GM08714 (cell line): ENCODE data around the gene PP2D1.
A peak's percentile ranks its signal among the peaks of the same experiment; 100 is the strongest.
"Not testable (repeated sequence)": the region's sequence is repeated elsewhere in the genome, so short reads cannot be mapped to it uniquely, and the experiment has no call there.

Experiments
- H3K4me3 ChIP-seq: fragments of 200-500 bp; sonication (Bioruptor generic); 2 replicates; pipeline ENCODE4 v1.5.1; 2014; ENCODE audit warnings: mild to moderate bottlenecking, low read length, inconsistent platforms
- ZNF274 ChIP-seq: IDR thresholded peaks from 2 replicates; pipeline ENCODE4 v1.6.1; 2012; ENCODE audit warnings: mild to moderate bottlenecking, low read depth, low read length

The PP2D1 gene

DNA sequence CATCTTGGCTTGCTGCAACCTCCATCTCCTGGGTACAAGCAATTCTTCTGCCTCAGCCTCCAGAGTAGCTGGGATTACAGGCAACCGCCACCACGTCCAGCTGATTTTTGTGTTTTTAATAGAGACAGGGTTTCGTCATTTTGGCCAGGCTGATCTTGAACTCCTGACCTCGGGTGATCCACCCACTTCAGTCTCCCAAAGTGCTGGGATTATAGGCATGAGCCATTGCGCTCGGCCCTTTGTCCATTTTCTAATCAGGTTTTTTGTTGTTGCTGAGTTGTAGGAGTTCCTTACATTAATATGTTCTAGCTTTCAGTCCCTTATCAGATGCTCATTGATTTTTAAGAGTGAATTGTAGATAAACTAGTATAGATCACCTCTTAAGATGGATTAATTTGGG lies 44.9 kb downstream of the PP2D1 start:
- no peak for TF ChIP-seq ZNF274
- no peak overlapping the region for H3K4me3 ChIP-seq

DNA sequence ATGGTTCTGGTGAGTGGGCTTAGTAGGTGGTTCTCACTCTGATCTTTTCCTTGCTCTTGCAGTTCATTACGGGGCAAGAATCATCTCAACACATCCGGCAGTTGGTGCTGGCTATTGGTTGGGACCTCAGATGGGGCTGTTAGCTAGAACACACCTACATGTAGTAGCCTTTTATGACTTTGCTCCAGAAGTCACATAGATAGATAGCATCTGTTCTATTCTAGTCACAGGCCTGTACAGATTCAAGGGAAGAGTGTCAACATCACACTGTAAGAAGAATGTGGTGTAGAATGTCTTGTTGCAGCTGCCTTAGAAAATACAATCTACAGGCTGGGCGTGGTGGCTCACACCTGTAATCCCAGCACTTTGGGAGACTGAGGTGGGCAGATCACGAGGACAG lies 50.1 kb downstream of the PP2D1 start:
- no peak overlapping the region for H3K4me3 ChIP-seq
- no peak for TF ChIP-seq ZNF274

DNA sequence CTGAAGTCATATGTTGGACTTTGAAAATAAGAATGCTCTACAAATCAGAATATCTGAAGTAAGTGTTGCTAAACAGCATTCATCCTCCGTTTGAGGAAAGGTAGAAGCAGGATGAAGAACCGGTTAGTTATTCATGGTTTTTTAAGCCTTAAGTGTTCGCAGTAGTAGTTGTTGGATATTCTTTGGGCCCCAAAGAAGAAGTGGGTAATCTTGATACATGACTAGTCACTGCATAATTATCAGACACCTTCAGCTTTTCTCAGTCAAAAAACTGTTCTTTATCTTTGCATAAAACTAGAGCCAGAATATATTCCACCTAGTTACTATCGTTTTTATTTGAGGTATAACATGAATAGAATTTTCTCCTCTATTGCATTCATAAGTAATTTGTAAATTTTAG lies 51.4 kb downstream of the PP2D1 start:
- TF ChIP-seq ZNF274 = no peak
- no peak overlapping the region for H3K4me3 ChIP-seq

DNA sequence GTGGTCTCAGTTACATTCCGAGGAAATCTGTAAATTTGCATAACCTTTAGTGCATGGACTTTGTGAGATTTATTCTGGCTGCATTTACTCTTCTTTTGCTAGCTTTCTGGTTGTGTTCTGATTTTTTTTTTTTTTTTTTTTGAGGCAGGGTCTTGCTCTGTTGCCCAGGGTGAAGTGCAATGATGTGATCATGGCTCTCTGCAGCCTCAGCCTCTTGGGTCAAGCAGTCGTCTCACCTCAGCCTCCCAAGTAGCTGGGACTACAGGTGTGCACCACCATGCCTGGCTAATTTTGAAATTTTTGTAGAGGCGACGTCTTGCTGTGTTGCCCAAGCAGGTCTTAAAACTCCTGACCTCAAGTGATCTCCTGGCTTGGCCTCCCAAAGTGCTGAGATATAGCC lies 52.6 kb downstream of the PP2D1 start:
- H3K4me3 ChIP-seq = no peak overlapping the region
- TF ChIP-seq ZNF274 = no peak

DNA sequence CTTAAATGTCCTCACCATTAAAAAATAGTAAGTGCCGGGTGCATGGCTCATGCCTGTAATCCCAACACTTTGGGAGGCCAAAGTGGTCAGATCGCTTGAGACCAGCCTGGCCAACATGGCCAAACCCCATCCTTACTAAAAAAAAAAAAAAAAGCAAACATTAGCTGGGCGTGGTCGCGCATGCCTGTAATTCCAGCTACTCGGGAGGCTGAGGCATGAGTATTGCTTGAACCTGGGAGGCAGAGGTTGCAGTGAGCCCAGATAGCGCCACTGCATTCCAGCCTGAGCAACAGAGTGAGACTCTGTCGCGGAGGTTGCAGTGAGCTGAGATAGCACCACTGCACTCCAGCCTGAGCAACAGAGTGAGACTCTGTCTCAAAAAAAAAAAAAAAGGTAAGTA lies 54.7 kb downstream of the PP2D1 start:
- not testable (repeated sequence) for H3K4me3 ChIP-seq

DNA sequence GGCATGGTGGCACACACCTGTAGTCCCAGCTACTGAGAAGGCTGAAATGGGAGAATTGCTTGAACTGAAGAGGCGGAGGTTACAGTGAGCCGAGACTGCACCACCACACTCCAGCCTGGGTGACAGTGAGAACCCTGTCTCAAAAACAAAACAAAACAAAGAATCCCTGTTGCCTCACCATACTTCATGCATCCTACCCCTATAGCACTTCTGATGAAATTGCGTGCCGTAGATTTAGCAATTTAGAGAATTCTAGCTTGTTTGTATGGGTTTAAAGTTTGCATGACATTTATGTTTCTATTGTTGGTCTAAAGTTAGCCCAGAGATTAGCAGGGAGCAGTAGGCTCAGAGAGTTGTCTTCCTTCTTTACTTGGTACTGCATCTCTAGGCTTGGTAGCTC lies 57.4 kb downstream of the PP2D1 start:
- TF ChIP-seq ZNF274 = no peak
- no peak overlapping the region for H3K4me3 ChIP-seq

DNA sequence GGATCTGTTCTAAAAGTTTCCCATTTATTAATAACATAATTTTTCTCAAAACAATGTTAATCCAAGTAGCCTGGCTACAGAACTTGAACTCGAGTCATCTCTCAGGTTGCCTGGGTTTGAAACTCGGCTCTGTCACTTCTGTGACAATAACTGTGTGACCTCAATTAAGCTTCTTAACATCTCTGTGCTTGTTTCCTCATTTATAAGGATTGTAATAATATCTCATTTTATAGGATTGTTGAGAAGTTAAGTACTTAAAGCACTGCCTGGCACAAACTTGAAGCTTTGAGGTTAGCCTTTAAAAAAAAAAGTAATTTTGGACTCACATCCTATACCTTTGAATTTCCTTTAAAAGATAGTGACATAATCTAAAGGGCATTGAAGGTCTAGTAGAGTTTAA lies 61.7 kb downstream of the PP2D1 start:
- no peak for TF ChIP-seq ZNF274
- H3K4me3 ChIP-seq = no peak overlapping the region

DNA sequence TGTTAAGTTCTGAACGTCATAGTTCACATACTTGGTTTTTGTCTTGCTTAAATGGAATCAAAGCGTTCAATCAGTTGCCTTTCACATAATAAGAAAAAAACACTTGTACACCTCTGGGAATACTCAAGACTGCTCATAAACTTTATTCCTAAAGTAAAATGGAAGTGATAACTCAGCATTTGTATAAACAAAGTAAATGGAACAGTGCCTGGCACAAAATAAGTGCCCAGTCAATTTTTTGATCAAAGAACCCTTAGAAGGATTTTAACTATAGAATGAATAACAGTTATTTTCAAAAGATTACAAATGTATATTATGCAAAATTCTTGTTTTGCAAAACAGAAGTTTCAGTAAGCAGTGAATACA lies 63.9 kb downstream of the PP2D1 start:
- no peak for TF ChIP-seq ZNF274
- H3K4me3 ChIP-seq = peak overlapping the region; percentile 73

DNA sequence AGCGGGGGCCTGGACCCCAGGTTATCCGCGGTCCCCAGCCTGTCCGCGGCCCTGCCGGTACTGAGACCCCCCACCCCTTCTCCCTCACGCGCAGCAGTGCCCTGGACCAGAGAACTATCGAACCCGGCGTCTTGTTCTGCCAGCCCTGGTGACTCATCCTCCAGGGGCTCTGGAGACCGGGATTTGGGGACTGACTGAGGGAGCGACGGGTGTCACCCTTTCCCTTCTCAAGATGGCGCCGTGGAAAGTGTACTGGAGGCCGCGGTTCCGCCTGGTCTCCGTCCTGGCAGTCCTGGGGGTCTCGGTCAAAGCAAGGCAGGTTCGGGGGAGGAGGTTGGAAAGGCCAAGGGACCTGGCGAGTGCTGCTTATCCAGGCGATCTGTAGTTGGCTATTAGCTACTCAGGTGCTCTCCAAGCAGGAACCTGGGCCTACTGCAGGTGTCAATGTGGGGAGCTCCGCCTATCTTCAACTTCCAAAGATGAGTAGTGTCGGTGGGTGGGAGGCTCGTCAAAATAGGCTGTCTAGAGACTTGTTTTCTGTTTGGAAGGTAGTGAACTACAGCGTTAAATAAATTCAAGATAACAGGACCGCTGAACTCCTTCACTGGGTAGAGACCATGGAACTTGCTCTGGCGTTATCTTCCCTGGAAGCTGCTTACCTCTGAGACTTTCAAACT lies 64.4 kb downstream of the PP2D1 start:
- TF ChIP-seq ZNF274 = no peak
- H3K4me3 ChIP-seq = peak overlapping the region; percentile 73

DNA sequence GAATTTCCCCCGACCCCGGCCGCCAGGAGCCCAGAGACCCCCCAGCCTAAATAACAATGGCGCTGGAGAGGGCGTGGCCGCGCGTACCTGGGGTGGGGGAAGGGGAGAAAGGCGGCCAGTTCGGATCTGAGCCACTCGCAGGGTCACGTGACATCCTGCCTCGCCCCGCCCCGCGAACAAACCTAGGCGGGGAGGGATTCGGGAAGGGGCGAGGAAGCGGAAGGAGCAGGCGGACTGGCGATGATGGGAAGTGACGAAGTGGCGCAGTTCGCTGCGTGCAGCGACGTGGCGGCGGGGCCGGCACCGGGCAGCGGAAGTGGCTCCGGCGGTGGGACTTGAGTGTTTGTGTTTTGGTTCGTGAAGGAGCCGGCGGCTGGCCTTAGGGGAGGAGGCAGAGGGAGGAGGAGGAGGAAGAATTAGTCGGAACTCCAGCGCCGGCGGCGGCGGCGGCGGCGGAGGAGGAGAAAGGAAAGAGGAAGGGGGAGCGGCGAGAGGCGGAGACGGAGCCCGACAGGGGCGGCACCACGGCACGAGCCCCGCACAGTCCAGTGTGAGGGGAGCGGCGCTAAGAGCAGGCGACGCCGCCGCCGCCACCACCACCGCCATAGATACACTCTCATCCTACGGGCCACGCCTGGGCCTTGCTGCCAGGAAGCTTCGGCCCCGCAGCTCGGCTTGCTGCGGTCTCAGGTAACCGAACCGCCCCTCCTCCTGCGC lies 65.1 kb downstream of the PP2D1 start, which contains the start of gene RAB5A:
RAB5A (plus strand) TSS at position 266 of the 717 bp plus-strand sequence. CDS start 3,802 bp downstream, outside the sequence.
- peak within 1 kb of the TSS; percentile 93 for H3K4me3 ChIP-seq
- TF ChIP-seq ZNF274 = no peak

DNA sequence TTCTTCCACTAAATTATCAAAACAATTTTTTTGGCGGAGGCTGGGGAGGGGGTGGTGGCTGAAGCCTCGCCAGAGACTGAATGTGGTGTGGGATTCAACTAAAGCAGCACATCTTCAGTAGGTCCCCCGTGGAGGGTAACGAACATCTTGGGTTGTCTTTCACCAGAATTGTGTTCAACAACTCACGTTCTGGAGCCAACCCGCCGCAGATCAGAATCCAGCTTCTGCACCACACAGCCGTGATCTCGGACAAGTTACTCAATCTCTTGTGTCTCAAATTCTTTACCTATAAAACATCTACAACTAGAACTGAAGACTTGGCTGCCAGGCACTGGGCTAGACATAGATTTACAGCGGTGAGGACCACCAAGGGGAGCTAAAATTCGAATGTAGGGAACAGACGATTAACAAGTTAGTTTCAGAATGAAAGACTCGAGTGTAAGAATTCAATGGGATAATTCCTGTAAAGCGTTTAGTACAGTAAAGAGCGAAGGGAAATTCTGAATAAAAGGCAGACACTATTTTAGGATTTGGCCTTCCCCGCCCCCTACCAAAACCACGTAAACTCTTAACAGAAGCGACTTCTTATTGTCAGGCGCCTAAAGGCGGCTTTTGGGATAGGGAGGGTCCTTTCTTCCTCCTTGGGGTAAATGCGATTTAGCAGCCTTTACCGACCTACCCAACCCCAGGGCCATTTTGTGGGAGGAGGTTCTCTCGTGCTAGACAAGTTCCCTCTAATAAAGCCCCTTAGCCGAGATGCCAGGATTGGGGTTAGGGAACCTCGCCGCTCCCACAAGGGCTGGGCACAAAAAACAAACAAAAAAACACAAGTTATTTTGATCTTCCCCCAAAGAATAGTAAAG lies 65.9 kb downstream of the PP2D1 start:
- H3K4me3 ChIP-seq = peak overlapping the region; percentile 93
- no peak for TF ChIP-seq ZNF274

DNA sequence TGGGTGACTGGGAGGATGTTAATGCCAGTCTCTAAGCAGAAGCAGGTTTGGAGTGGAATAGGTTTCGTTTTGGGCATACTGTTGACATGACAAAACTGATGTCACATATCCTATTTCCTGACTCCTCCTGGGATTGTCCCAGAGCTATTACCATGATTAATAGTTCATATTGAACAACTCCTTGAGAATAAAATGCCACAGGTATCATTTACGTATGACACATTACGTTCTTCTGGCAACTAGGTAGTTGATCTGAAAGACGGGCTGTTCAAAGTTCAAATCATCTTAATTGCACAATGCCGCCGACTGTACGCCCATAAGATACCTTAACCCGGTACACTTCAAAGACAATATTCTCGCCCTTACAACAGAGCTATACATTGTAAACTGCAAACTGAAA lies 66.5 kb downstream of the PP2D1 start:
- H3K4me3 ChIP-seq = no peak overlapping the region
- TF ChIP-seq ZNF274 = no peak

DNA sequence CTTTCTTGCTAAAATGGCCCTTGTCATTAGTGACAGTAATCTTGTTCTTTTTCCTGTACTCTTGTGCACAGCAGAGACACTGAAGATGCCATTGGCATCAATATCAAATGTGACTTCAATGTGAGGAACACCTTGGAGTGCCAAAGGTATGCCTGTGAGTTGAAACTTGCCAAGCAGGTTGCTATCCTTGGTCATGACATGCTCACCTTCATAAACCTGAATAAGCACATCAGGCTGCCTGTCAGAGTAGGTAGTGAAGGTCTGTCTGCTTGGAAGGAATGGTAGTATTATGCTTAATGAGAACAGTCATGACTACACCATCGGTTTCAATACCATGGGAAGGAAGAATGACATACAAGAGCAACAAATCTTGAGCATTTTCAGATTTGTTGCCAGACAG lies 71.4 kb downstream of the PP2D1 start:
- no peak for TF ChIP-seq ZNF274
- H3K4me3 ChIP-seq = no peak overlapping the region

DNA sequence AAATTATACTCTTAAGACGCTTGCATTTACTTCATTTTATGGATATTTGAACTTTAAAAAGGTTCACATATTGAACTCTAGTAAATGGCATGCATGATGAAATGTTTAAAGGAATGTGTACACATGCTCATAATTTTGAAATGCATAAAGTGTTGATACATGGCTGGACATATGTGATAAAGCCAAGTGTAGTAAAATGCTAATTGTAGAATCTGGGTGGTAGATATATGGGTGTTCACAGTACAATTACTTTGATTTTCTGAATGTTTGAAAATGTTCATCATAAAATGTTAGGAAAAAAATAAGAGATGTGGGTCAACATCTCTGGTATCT lies 73.8 kb downstream of the PP2D1 start:
- no peak for TF ChIP-seq ZNF274
- H3K4me3 ChIP-seq = no peak overlapping the region
